K562 (cell line): Measurements from ENCODE around the gene PRKCE. TPM values are rescaled to one million over a fixed set of nuclear protein-coding genes. Genes with fewer than 3 reads are reported as not detected.

Experiments
- ATAC-seq: fragments of 200-7000 bp; cut with Tn5 transposase; 3 replicates; pipeline ENCODE4 v1.9.1; 2020; ENCODE audit warnings: moderate library complexity
- BruUV-seq: library from RNA; stranded (reverse); fragments of 400-500 nt; replicated peaks from 2 replicates; lab custom pipeline; 2021; lab: Mats Ljungman, UMichigan
- CTCF ChIA-PET: fragments of 300-600 bp; formaldehyde crosslinking; extraction: SDS; loops from one replicate; lab custom pipeline; 2021; ENCODE audit warnings: low intra/inter-chr PET ratio; lab: Yijun Ruan, JAX
- POLR2A ChIA-PET: fragments of 300-600, 350-650 bp; sonication (Branson Sonifier 250); formaldehyde crosslinking; extraction: SDS; loops from one replicate; lab custom pipeline; 2021; ENCODE audit warnings: antibody characterized with exemption, inconsistent platforms; lab: Yijun Ruan, JAX
- DNase-seq, 4 experiments: peaks; one replicate each; pipeline versions ENCODE4 v3.0.0 to v3.0.0-alpha.2; 2011 to 2018; ENCODE audit warnings: low spot score in 3 of 4, mixed read lengths in 3 of 4; ENCODE audit errors: extremely low read depth in 1 of 4
- FAIRE-seq: peaks from 2 replicates; lab custom pipeline; 2011; peaks lifted over from hg19 to GRCh38; lab: Jason Lieb, UNC
- H2AFZ ChIP-seq: 2 replicates; pipeline ENCODE4 v1.6.0; 2011; ENCODE audit warnings: low read depth, low read length, control low read depth, inconsistent platforms
- H3K27ac ChIP-seq: fragments of 200-600 bp; 3 replicates; pipeline ENCODE4 v1.8.0; 2011; ENCODE audit warnings: low read depth, mild to moderate bottlenecking, control low read depth, inconsistent platforms, low read length, moderate library complexity, mixed read lengths; ENCODE audit errors: extremely low read depth
- H3K27me3 ChIP-seq, 2 experiments: fragments of 300-600 bp in 1 of 2; 2 replicates in 1 of 2; 3 replicates in 1 of 2; pipeline versions ENCODE4 v1.6.0 to v1.8.0; 2011; ENCODE audit warnings: inconsistent platforms in 2 of 2, low read length in 2 of 2, mild to moderate bottlenecking in 1 of 2, mixed read lengths in 1 of 2, moderate library complexity in 1 of 2; ENCODE audit not compliant: control insufficient read depth in 2 of 2, insufficient read depth in 2 of 2
- H3K36me3 ChIP-seq: fragments of 300-600 bp; 3 replicates; pipeline ENCODE4 v1.8.0; 2011; ENCODE audit warnings: mild to moderate bottlenecking, low read length, inconsistent platforms; ENCODE audit not compliant: control insufficient read depth, insufficient read depth
- H3K4me1 ChIP-seq, 2 experiments: fragments of 200-600 bp in 1 of 2; replicated peaks in 1 of 2; 2 replicates in 1 of 2; 3 replicates in 1 of 2; pipeline versions ENCODE4 v1.5.1 to v1.8.0; 2011; ENCODE audit warnings: inconsistent platforms in 2 of 2, low read length in 2 of 2, mild to moderate bottlenecking in 1 of 2, mixed read lengths in 1 of 2, moderate library complexity in 1 of 2; ENCODE audit not compliant: control insufficient read depth in 2 of 2, insufficient read depth in 2 of 2
- H3K4me2 ChIP-seq: 2 replicates; pipeline ENCODE4 v1.6.1; 2011; ENCODE audit warnings: low read length, control low read depth, inconsistent platforms, mixed read lengths; ENCODE audit not compliant: insufficient read depth
- H3K4me3 ChIP-seq: fragments of 200-600 bp; sonication (generic), shearing (Covaris generic); 2 replicates; pipeline ENCODE4 v1.5.1; 2016; ENCODE audit warnings: control low read depth, inconsistent platforms
- H3K79me2 ChIP-seq: fragments of 200-600 bp; 3 replicates; pipeline ENCODE4 v1.8.0; 2011; ENCODE audit warnings: low read length, inconsistent platforms; ENCODE audit not compliant: control insufficient read depth, insufficient read depth
- H3K9ac ChIP-seq, 2 experiments: 2 replicates each; pipeline versions ENCODE4 v1.6.0 to v1.6.1; 2011; ENCODE audit warnings: low read depth in 2 of 2, low read length in 2 of 2, control low read depth in 1 of 2, inconsistent platforms in 1 of 2, mild to moderate bottlenecking in 1 of 2, mixed read lengths in 1 of 2; ENCODE audit not compliant: insufficient read depth in 1 of 2
- H3K9me1 ChIP-seq: one replicate; pipeline ENCODE4 v1.6.0; 2011; ENCODE audit warnings: inconsistent platforms, mild to moderate bottlenecking, low read length, moderate library complexity; ENCODE audit not compliant: control insufficient read depth, insufficient read depth
- H3K9me3 ChIP-seq: replicated peaks from 2 replicates; pipeline ENCODE4 v1.5.1; 2011; ENCODE audit warnings: low read depth, low read length, inconsistent platforms; ENCODE audit not compliant: control insufficient read depth, insufficient read depth
- H4K20me1 ChIP-seq: replicated peaks from 2 replicates; pipeline ENCODE4 v1.6.1; 2011; ENCODE audit warnings: low read length, inconsistent platforms, mixed read lengths; ENCODE audit not compliant: control insufficient read depth, insufficient read depth
- ELF2 ChIP-seq: fragments of 250-450 bp; sonication (Bioruptor Pico); IDR thresholded peaks from 2 replicates; pipeline ENCODE4 v1.5.0; 2021; ENCODE audit warnings: mild to moderate bottlenecking
- EWSR1 ChIP-seq: fragments of 450-650 bp; IDR thresholded peaks from 2 replicates; pipeline ENCODE4 v1.6.1; 2018; ENCODE audit warnings: borderline replicate concordance, mild to moderate bottlenecking, low read depth, moderate library complexity; ENCODE audit not compliant: partially characterized antibody
- FOXA3 ChIP-seq, 2 experiments: fragments of 450-650 bp in 1 of 2; sonication (generic) in 1 of 2; formaldehyde crosslinking; IDR thresholded peaks in 1 of 2; conservative IDR thresholded peaks in 1 of 2; 2 replicates each; pipeline versions ENCODE4 v1.4.0 to v1.8.0; 2020 to 2022; ENCODE audit warnings: mild to moderate bottlenecking in 2 of 2, missing genetic modification reagents in 1 of 2
- GTF2E2 ChIP-seq: fragments of 200-800 bp; sonication (Bioruptor generic); IDR thresholded peaks from 2 replicates; pipeline ENCODE4 v1.6.1; 2016; ENCODE audit warnings: missing genetic modification characterization, missing compliant biosample characterization
- HLTF ChIP-seq: fragments of 450-650 bp; IDR thresholded peaks from 2 replicates; pipeline ENCODE4 v1.6.1; 2016
- HMG20A ChIP-seq: fragments of 450-650 bp; formaldehyde crosslinking; conservative IDR thresholded peaks from 2 replicates; pipeline ENCODE4 v1.4.0; 2020; ENCODE audit warnings: mild to moderate bottlenecking, mixed read lengths
- KDM4B ChIP-seq, 2 experiments: fragments of 450-650 bp in 1 of 2; sonication (generic) in 1 of 2; IDR thresholded peaks; 2 replicates each; pipeline ENCODE4 v1.6.1; 2016 to 2017; ENCODE audit warnings: borderline replicate concordance in 2 of 2, antibody characterized with exemption in 1 of 2, low read depth in 1 of 2, mild to moderate bottlenecking in 1 of 2
- RCOR1 ChIP-seq, 2 experiments: IDR thresholded peaks; 2 replicates each; pipeline ENCODE4 v1.6.1; 2012; ENCODE audit warnings: low read depth in 2 of 2, low read length in 2 of 2, borderline replicate concordance in 1 of 2, improper control_type of control experiment in 1 of 2
- SMC3 ChIP-seq: conservative IDR thresholded peaks from 2 replicates; pipeline ENCODE4 v1.6.1; 2011; ENCODE audit warnings: low read depth, low read length, improper control_type of control experiment; ENCODE audit not compliant: insufficient read depth
- TRIM28 ChIP-seq: fragments of 450-650 bp; IDR thresholded peaks from 2 replicates; pipeline ENCODE4 v1.6.1; 2017
- ZKSCAN3 ChIP-seq: fragments of 250-450 bp; sonication (Bioruptor Pico); IDR thresholded peaks from 2 replicates; pipeline ENCODE4 v1.4.0; 2020
- ZNF12 ChIP-seq: sonication (generic); formaldehyde crosslinking; IDR thresholded peaks from 2 replicates; pipeline ENCODE4 v1.4.0; 2020; ENCODE audit warnings: mild to moderate bottlenecking, missing genetic modification reagents
- WGBS: fragments of 100-300 bp; shearing (Covaris generic); methylation state at CpG from one replicate; pipeline ENCODE4 v1.1.6; 2016; ENCODE audit warnings: low coverage, mixed read lengths; ENCODE audit not compliant: insufficient coverage; ENCODE audit errors: missing lambda C conversion rate; 5-methylcytosine and 5-hydroxymethylcytosine counted together
- in situ Hi-C: fragments of 300-500 bp; cut with MboI; formaldehyde crosslinking; loops from 4 replicates; pipeline ENCODE4 v1.15.0; 2018; ENCODE audit warnings: inconsistent platforms, mixed read lengths
- intact Hi-C: fragments of 100-400 bp; cut with micrococcal nuclease; formaldehyde crosslinking; loops from 2 replicates; pipeline ENCODE4 v1.14.2; 2022
- polyA plus RNA-seq, 8 experiments: library from polyadenylated mRNA; depleted of rRNA in 4 of 8; stranded (reverse) in 5 of 8; unstranded in 3 of 8; fragments of >200 nt; fragmentation: Nextera tagmentation in 2 of 8; fragmentation: Illumina TruSeq in 1 of 8; extraction: Ambion mirVana in 2 of 8; extraction: Trizol in 1 of 8; gene quantifications; 2 replicates each; pipeline versions ENCODE4 v1.2.1 to v1.2.3, GENCODE V29; 2011 to 2014; ENCODE audit warnings: inconsistent platforms in 1 of 8, missing spikeins in 1 of 8
- total RNA-seq, 7 experiments: library from RNA; depleted of rRNA in 6 of 7; stranded (reverse); fragments of >200 nt in 6 of 7; fragmentation: Illumina TruSeq in 2 of 7; extraction: Trizol in 2 of 7; gene quantifications; 2 replicates each; pipeline versions ENCODE4 v1.2.1 to v1.2.3, GENCODE V29; 2011 to 2021; ENCODE audit warnings: low replicate concordance in 1 of 7
- TF ChIP-seq, protein P1 (sequence below): fragments of 250-450 bp; sonication (Bioruptor Pico); IDR thresholded peaks from 2 replicates; pipeline ENCODE4 v1.5.0; 2021; ENCODE audit warnings: mild to moderate bottlenecking, borderline replicate concordance
- TF ChIP-seq, protein P2 (sequence below): fragments of 250-450 bp; sonication (Bioruptor Pico); IDR thresholded peaks from 2 replicates; pipeline ENCODE4 v1.4.0; 2020; ENCODE audit warnings: mild to moderate bottlenecking, moderate library complexity

The PRKCE gene
- total and polyA plus RNA-seq, 9 of the 15 experiments (the other 6 are each of a cell fraction or from before 2014, with no cell fraction given), result 0.06 to 1.0 (median 0.22) TPM; not detected in 1

DNA sequence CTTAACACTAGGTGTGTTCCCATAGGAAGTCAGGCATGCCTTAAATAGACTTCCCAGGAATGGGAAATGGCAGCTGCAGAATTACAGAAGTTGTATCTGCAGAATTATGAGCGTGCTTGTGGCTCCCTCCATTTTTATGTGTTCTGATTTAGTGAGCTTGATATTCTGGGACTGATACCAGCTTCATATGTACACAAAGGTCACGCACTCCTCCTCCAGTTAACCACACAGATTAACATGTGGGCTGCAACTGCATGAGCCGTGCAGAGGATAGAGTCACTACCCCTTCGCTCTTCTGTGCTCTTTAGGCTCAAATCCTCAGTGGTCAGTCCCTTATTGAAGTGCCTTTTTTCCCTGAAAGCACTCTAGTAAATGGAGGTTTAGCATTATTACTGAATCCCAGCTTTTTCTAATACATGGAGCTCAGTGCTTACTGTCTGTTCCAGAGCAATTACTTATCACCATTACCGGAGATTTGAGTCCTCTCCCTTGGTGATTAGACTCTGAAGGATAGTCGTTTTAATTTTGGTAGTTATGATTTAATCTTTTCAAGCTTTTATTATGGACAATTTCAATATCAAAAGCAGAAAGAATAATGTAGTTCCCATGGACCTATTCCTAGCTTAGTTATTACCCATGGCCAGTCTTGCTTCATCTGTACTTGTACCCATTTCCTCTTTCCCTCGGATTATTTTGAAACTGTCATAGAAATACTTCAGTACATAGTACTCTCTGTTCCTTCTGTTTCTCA is 238.3 kb downstream of the PRKCE start:
- no peak overlapping the region for H3K4me3 ChIP-seq
- ChIA-PET CTCF (no interaction called here), POLR2A (no interaction called here)
- no peak overlapping the region for H3K9ac ChIP-seq
- FAIRE-seq (no peak), DNase-seq (no peak), ATAC-seq (no peak)
- in situ Hi-C loops (no loop called here), intact Hi-C loops (no loop called here)
- H3K4me2 ChIP-seq, result no peak overlapping the region
- no peaks in the 10 kb centered on the region for H3K79me2 ChIP-seq
- peaks cover 14 to 49% of the 10 kb centered on the region in 2 experiments; a peak in 4 of 5 replicates for H3K27me3 ChIP-seq
- WGBS, result 4% methylated on average over 7 of the region's 7 CpGs
- no peaks in the 10 kb centered on the region for H3K4me1 ChIP-seq
- no peaks in the 10 kb centered on the region for H3K9me1 ChIP-seq
- no peak overlapping the region for H3K27ac ChIP-seq
- H3K36me3 ChIP-seq, result no peaks in the 10 kb centered on the region
- TF ChIP-seq ELF2 (CRISPR knock-in tag) (no peak), SMC3 (no peak), FOXA3 (CRISPR knock-in tag; conservative IDR thresholded peaks at IDR 0.05 in 1 of 2, IDR thresholded peaks at IDR 0.05 in 1 of 2) (no peak; a peak in 1 of 4 replicates), HMG20A (CRISPR knock-in tag) (0 out of 2 replicates have a peak, but pooled peaks have one; percentile 40), EWSR1 (no peak), GTF2E2 (tag) (no peak), RCOR1 (IDR thresholded peaks at IDR 0.05; ENCODE audit: borderline replicate concordance in 1 of 2, low read depth in 2 of 2, low read length in 2 of 2) (0 out of 4 replicates have a peak, but pooled peaks of 1 of the 2 experiments have one; percentile 29), HLTF (no peak), KDM4B (IDR thresholded peaks at IDR 0.05; ENCODE audit: borderline replicate concordance in 2 of 2, low read depth in 1 of 2) (no peak), TRIM28 (no peak), ZKSCAN3 (CRISPR knock-in tag) (no peak), ZNF12 (no peak)
- TF ChIP-seq, protein P1, sequence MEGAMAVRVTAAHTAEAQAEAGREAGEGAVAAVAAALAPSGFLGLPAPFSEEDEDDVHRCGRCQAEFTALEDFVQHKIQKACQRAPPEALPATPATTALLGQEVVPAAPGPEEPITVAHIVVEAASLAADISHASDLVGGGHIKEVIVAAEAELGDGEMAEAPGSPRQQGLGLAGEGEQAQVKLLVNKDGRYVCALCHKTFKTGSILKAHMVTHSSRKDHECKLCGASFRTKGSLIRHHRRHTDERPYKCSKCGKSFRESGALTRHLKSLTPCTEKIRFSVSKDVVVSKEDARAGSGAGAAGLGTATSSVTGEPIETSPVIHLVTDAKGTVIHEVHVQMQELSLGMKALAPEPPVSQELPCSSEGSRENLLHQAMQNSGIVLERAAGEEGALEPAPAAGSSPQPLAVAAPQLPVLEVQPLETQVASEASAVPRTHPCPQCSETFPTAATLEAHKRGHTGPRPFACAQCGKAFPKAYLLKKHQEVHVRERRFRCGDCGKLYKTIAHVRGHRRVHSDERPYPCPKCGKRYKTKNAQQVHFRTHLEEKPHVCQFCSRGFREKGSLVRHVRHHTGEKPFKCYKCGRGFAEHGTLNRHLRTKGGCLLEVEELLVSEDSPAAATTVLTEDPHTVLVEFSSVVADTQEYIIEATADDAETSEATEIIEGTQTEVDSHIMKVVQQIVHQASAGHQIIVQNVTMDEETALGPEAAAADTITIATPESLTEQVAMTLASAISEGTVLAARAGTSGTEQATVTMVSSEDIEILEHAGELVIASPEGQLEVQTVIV (CRISPR knock-in tag), result no peak
- TF ChIP-seq, protein P2, sequence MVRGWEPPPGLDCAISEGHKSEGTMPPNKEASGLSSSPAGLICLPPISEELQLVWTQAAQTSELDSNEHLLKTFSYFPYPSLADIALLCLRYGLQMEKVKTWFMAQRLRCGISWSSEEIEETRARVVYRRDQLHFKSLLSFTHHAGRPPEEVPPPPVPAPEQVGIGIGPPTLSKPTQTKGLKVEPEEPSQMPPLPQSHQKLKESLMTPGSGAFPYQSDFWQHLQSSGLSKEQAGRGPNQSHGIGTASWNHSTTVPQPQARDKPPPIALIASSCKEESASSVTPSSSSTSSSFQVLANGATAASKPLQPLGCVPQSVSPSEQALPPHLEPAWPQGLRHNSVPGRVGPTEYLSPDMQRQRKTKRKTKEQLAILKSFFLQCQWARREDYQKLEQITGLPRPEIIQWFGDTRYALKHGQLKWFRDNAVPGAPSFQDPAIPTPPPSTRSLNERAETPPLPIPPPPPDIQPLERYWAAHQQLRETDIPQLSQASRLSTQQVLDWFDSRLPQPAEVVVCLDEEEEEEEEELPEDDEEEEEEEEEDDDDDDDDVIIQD (CRISPR knock-in tag), result no peak
- H2AFZ ChIP-seq, result no peak overlapping the region
- no peaks in the 10 kb centered on the region for H4K20me1 ChIP-seq
- no peaks in the 10 kb centered on the region for H3K9me3 ChIP-seq
- no TSS peak for BruUV-seq
